K562 (cell line): ENCODE results near the gene RRAGD. TPM values are rescaled to one million over a fixed set of nuclear protein-coding genes. Genes with fewer than 3 reads are reported as not detected.
A peak's percentile ranks its signal among the peaks of the same experiment; 100 is the strongest.

ENCODE experiments used
- ARNT ChIP-seq, 2 experiments: fragments of 450-650 bp; IDR thresholded peaks; 2 replicates each; pipeline ENCODE4 v1.6.1; 2016; ENCODE audit warnings: mild to moderate bottlenecking in 1 of 2
- CBFA2T2 ChIP-seq: fragments of 450-650 bp; conservative IDR thresholded peaks from 2 replicates; pipeline ENCODE4 v1.6.1; 2017; ENCODE audit warnings: mild to moderate bottlenecking
- CCNT2 ChIP-seq: IDR thresholded peaks from 2 replicates; pipeline ENCODE4 v1.6.1; 2011; ENCODE audit warnings: borderline replicate concordance, low read depth, mild to moderate bottlenecking, moderate library complexity, mixed read lengths, low read length; ENCODE audit not compliant: insufficient read length; ENCODE audit errors: extremely low read depth
- CUX1 ChIP-seq: fragments of 200-800 bp; sonication (Bioruptor generic); IDR thresholded peaks from 2 replicates; pipeline ENCODE4 v1.6.1; 2016; ENCODE audit warnings: missing genetic modification characterization, missing compliant biosample characterization
- GTF3C2 ChIP-seq: IDR thresholded peaks from 3 replicates; pipeline ENCODE4 v1.6.1; 2011; ENCODE audit warnings: borderline replicate concordance, mild to moderate bottlenecking, moderate library complexity; ENCODE audit not compliant: insufficient read length; ENCODE audit errors: extremely low read depth
- NR2C1 ChIP-seq, 2 experiments: fragments of 450-650 bp; IDR thresholded peaks; 2 replicates each; pipeline ENCODE4 v1.6.1; 2017; ENCODE audit warnings: mild to moderate bottlenecking in 2 of 2, antibody characterized with exemption in 1 of 2, inconsistent platforms in 1 of 2, missing compliant biosample characterization in 1 of 2, missing genetic modification characterization in 1 of 2
- PBX2 ChIP-seq, 2 experiments: IDR thresholded peaks in 1 of 2; conservative IDR thresholded peaks in 1 of 2; 2 replicates each; pipeline ENCODE4 v1.6.1; 2016; ENCODE audit warnings: low read depth in 2 of 2, mild to moderate bottlenecking in 1 of 2, missing compliant biosample characterization in 1 of 2, missing genetic modification characterization in 1 of 2, moderate library complexity in 1 of 2
- SMAD4 ChIP-seq: fragments of 250-450 bp; sonication (Bioruptor Pico); conservative IDR thresholded peaks from 2 replicates; pipeline ENCODE4 v1.8.0; 2021; ENCODE audit warnings: inconsistent platforms, mild to moderate bottlenecking, moderate library complexity
- SP1 ChIP-seq: sonication (generic); formaldehyde crosslinking; IDR thresholded peaks from 2 replicates; pipeline ENCODE4 v1.8.1; 2022; ENCODE audit warnings: mild to moderate bottlenecking, missing genetic modification reagents
- ZNF165 ChIP-seq: fragments of 250-450 bp; sonication (Bioruptor Pico); IDR thresholded peaks from 2 replicates; pipeline ENCODE4 v1.4.0; 2020; ENCODE audit warnings: borderline replicate concordance
- ZNF277 ChIP-seq: fragments of 250-450 bp; sonication (Bioruptor Pico); IDR thresholded peaks from 2 replicates; pipeline ENCODE4 v1.8.0; 2022; ENCODE audit warnings: inconsistent platforms, mild to moderate bottlenecking, moderate library complexity, borderline replicate concordance
- ZNF324 ChIP-seq: fragments of 250-450 bp; sonication (Bioruptor Pico); IDR thresholded peaks from 2 replicates; pipeline ENCODE4 v1.4.0; 2020; ENCODE audit warnings: mild to moderate bottlenecking
- ZNF444 ChIP-seq: fragments of 250-450 bp; sonication (Bioruptor Pico); IDR thresholded peaks from 2 replicates; pipeline ENCODE4 v1.4.0; 2020; ENCODE audit warnings: mild to moderate bottlenecking, moderate library complexity
- polyA plus RNA-seq, 8 experiments: library from polyadenylated mRNA; depleted of rRNA in 4 of 8; stranded (reverse) in 5 of 8; unstranded in 3 of 8; fragments of >200 nt; fragmentation: Nextera tagmentation in 2 of 8; fragmentation: Illumina TruSeq in 1 of 8; extraction: Ambion mirVana in 2 of 8; extraction: Trizol in 1 of 8; gene quantifications; 2 replicates each; pipeline versions ENCODE4 v1.2.1 to v1.2.3, GENCODE V29; 2011 to 2014; ENCODE audit warnings: inconsistent platforms in 1 of 8, missing spikeins in 1 of 8
- total RNA-seq, 7 experiments: library from RNA; depleted of rRNA in 6 of 7; stranded (reverse); fragments of >200 nt in 6 of 7; fragmentation: Illumina TruSeq in 2 of 7; extraction: Trizol in 2 of 7; gene quantifications; 2 replicates each; pipeline versions ENCODE4 v1.2.1 to v1.2.3, GENCODE V29; 2011 to 2021; ENCODE audit warnings: low replicate concordance in 1 of 7

The RRAGD gene
- total and polyA plus RNA-seq, 9 of the 15 experiments (the other 6 are each of a cell fraction or from before 2014, with no cell fraction given) = 0.03 to 0.07 (median 0.04) TPM; not detected in 6

- TF ChIP-seq NR2C1 (IDR thresholded peaks at IDR 0.05) (no peak), NR2C1 (tag; IDR thresholded peaks at IDR 0.05) (no peak), GTF3C2 (no peak), ZNF444 (no peak), ZNF324 (CRISPR knock-in tag) (no peak), ZNF165 (CRISPR knock-in tag) (no peak), SMAD4 (CRISPR knock-in tag) (peak; percentile 29), CCNT2 (peak; percentile 38), ARNT (IDR thresholded peaks at IDR 0.05) (no peak), CBFA2T2 (no peak), SP1 (CRISPR knock-in tag) (no peak), PBX2 (CRISPR knock-in tag; IDR thresholded peaks at IDR 0.05; ENCODE audit: low read depth) (no peak), PBX2 (tag; conservative IDR thresholded peaks at IDR 0.05; ENCODE audit: low read depth) (no peak), ZNF277 (CRISPR knock-in tag) (no peak), CUX1 (CRISPR knock-in tag) (no peak)
Measured at GRCh38 chr6:89432875-89433251, 20.8 kb upstream of the RRAGD start, which contains the start of gene ANKRD6 (continued).
